Posterior vena cava (tissue), 2 donors: ENCODE data around the gene UBA5. TPM values are rescaled to one million over a fixed set of nuclear protein-coding genes. Genes with fewer than 3 reads are reported as not detected.
"Not testable (repeated sequence)": the region's sequence is repeated elsewhere in the genome, so short reads cannot be mapped to it uniquely, and the experiment has no call there.

Experiments used
- DNase-seq: peaks from one replicate; pipeline ENCODE4 v3.0.0-alpha.2; 2020; ENCODE audit warnings: low spot score
- intact Hi-C, 2 donors: fragments of 100-400 bp; cut with DNase I; formaldehyde crosslinking; loops; one replicate each; pipeline versions ENCODE4 v1.14.1 to v1.14.2; 2022 to 2023
- long read RNA-seq, 2 donors: library from polyadenylated mRNA; unstranded; transcript quantifications; one replicate each; pipeline ENCODE4 v2.0.0, GENCODE V29; 2020 to 2021
- total RNA-seq, 2 donors: library from RNA; stranded (reverse); fragmentation: NEBNext Ultra II Directional; extraction: Animal tissue kit (Norgen Biotek cat#: 25700); gene quantifications; one replicate each; pipeline ENCODE4 v1.2.1, GENCODE V29; 2021
- donor health status: DM: yes; HTN: yes; CAD: no.
- donor health status: DM: yes; HTN: yes; CAD: no.

UBA5 gene
- total RNA-seq: 10 to 100 TPM; 31.6 to 37.2 TPM
- long read RNA-seq, donor 1, transcript UBA5-202 (12 exons, 3,705 nt): major isoform, 19 of 22 reads
- long read RNA-seq, donor 1, partial matches to known transcripts: 2 of 22 reads
- long read RNA-seq, donor 1, other reads (novel, unspliced or antisense): 1 of 22 reads
- long read RNA-seq, donor 2, transcript UBA5-202 (12 exons, 3,705 nt): major isoform, 122 of 140 reads
- long read RNA-seq, donor 2, partial matches to known transcripts: 3 of 140 reads
- long read RNA-seq, donor 2, other reads (novel, unspliced or antisense): 15 of 140 reads

- DNase-seq: peak; percentile 91
- intact Hi-C loops: no loop called here
These were observed at the start of gene UBA5 for GRCh38 chr3:132660052-132660810. Gene UBA5, plus strand, starts transcription at chr3:132660329. Its CDS starts 209 bp downstream, at chr3:132660538.

GRCh38 chr3:132615301-132615700 is 44.8 kb upstream of the UBA5 start:
- DNase-seq, intact Hi-C loops: not testable (repeated sequence)

DNA sequence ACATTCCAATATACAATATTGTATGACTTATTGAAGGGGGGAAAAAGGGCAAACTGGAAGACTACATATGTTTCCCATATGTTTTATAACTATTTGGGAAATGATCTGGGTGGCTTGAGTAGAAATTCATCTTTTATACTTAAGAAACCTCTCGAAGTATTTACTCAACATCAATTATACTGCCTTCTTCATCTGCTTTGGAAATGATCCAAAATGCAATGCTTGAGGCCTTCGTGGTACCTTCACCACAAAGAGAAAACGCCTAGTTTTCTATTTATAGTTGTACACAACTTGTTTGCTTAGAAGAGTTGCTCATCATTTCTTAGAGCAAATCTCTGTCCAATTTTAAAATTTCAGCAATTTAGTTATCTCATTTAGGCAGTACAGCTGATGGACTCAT is 44.2 kb upstream of the UBA5 start:
- no peak for DNase-seq
- intact Hi-C loops: no loop called here

DNA sequence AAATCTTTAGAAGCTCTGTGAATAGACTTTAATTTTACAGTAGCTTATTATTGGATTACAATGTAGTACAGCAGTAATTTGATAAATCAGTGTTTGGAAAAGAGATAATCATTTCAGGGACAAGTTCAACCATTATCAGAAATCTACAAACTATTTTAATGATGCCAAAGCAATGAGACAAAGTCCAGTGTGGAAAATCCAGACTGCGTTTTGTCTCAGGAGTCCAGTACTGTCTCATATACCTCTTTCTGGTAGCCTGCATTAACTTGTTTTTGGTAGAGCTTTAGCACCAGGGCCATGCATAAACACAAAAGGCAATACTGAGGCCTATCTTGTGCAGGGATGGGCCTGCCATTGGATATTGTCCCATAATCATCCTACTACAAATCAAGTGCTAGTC is 43.3 kb upstream of the UBA5 start:
- DNase-seq: no peak
- intact Hi-C loops: no loop called here

- intact Hi-C loops: no loop called here
- no peak for DNase-seq
These were observed 38.0 kb upstream of the UBA5 start for GRCh38 chr3:132622148-132622547.

DNA sequence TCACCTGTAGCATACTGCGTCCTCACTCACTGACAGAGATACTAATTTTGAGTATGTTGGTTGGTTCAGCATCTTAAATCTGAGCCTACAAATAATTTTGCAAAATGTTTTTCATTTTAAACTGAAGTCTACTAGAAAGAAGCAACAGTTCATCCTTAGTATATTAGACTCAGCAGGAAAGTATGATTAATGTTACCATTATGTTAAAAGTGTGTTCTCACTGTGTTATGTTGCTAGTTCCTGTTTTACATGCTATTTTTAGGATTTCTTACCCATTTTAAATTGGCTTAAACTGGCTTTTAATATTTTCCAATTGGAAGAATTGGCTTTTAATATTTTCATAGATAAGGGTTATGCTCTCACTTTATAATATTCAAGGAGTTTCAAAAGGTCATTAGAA is 37.4 kb upstream of the UBA5 start:
- intact Hi-C loops: no loop called here
- no peak for DNase-seq

GRCh38 chr3:132623646-132624045 is 36.5 kb upstream of the UBA5 start:
- DNase-seq: no peak
- intact Hi-C loops: no loop called here

GRCh38 chr3:132624790-132625189 is 35.3 kb upstream of the UBA5 start:
- intact Hi-C loops: no loop called here
- no peak for DNase-seq

- intact Hi-C loops: no loop called here
- no peak for DNase-seq
These were observed 34.5 kb upstream of the UBA5 start for GRCh38 chr3:132625613-132626012.

GRCh38 chr3:132626955-132627354 is 33.2 kb upstream of the UBA5 start:
- intact Hi-C loops: no loop called here
- no peak for DNase-seq

DNA sequence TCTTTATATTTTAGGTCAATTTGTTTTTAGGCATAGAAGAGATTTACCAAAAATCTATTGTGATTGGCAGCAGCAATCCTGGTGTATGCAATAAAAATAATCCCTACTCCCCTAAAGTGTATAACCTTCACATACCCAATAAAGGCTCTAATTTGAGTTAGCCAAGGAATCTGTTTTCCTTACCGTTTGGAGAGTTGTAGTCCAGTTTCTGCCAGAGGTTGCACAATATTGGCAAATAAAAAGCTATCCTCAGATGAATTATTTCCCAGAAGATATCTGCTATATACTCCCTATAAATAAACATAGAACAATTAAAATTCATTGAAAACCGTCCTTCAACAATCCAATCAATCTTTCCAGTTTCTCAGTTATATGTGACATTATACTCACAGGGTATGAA is 32.0 kb upstream of the UBA5 start:
- no peak for DNase-seq
- intact Hi-C loops: no loop called here

DNA sequence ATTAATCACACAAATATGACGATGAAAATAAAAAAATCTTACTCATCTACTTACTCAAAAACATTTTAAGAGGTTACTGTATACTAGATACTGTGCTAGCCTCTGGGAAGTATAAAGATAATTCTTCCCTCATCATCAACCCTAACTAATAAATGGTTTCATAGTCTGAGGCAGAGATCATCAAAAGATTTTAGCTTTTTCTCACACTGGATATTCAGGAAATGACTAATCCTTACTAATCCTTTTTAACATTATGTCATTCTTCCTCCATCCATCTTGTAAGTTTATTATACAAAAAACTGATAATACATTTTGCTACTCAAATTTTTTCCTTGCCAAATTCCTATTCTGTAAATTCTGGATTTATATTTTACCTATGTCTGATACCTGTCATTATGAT is 30.2 kb upstream of the UBA5 start:
- no peak for DNase-seq
- intact Hi-C loops: no loop called here

- DNase-seq: no peak
- intact Hi-C loops: no loop called here
These were observed 29.5 kb upstream of the UBA5 start for GRCh38 chr3:132630612-132631011.

DNA sequence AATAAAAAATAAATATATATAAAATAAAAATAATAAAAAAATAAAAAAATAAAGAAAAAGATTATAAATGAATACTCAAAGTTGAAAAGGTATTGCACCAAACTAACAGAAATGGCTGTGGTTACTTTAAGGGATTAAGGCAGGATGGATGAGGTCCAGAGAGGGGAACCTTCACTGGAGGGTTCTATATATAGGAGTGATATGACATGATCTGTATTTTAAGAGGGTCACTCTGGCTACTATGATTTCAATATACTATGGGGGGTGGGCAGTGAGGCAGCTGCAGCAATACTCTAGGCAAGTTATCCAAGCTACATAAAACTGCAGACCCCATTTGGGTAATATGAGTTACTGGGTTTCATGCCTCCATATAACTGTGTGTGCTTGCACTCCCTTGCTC is 25.1 kb upstream of the UBA5 start:
- no peak for DNase-seq
- intact Hi-C loops: no loop called here

DNA sequence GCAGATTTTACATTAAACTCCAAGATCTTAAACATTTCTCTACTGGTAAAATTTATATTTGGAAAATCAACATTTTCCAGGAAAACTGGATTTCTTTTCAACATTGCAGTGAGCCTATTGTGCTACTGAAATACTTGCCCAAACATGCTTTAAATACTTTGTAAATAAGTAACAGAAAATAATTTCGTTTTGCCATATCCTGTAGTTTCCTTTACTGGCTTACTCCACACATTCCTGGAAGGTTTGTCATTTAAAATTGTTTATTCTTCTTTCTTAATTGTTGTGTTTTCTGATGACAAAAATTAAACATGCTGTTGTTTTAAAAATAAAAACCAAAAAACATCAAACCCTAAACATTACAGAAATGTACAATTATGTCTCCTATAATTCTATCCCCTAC is 22.5 kb upstream of the UBA5 start:
- DNase-seq: no peak
- intact Hi-C loops: no loop called here

DNA sequence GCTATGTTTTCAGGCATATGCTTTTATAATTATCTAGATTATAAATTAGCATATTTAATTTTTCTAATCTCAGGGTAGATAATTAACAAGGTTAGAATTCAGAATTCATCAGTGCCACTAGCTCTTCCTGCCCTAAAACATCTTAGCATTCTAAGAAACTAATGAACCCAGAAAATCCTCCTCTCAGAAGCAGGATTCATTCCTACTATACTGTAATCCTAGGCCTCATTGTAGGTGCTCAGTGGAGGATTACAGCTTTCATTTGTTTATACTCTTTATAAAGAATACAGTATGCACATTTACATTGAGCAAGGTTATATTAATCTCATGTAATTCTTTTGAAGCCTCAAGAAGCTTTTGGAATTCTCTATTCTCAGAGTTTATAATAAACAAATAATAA is 21.4 kb upstream of the UBA5 start:
- intact Hi-C loops: no loop called here
- no peak for DNase-seq

DNA sequence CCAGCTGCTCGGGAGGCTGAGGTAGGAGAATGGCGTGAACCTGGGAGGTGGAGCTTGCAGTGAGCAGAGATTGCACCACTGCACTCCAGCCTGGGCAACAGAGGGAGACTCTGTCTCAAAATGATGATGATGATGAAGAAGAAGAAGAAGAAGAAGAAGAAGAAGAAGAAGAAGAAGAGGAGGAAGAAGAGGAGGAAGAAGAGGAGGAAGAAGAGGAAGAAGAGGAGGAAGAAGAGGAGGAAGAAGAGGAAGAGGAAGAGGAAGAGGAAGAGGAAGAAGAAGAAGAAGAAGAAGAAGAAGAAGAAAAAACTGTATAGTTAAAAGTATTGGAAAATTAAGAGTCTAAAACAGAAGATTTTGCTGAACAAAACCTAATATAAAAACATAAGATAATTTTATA is 18.7 kb upstream of the UBA5 start:
- not testable (repeated sequence) for DNase-seq
- intact Hi-C loops: loop anchor here in 1 of 2 donors (2.0 kb wide), 1 partner anchor 107 kb away; no protein-coding TSS in a partner anchor

GRCh38 chr3:132641837-132642538 is 18.1 kb upstream of the UBA5 start:
- intact Hi-C loops: loop anchor here (2.0 kb wide), 2 partner anchors 105 to 107 kb away; no protein-coding TSS in a partner anchor
- no peak for DNase-seq

DNA sequence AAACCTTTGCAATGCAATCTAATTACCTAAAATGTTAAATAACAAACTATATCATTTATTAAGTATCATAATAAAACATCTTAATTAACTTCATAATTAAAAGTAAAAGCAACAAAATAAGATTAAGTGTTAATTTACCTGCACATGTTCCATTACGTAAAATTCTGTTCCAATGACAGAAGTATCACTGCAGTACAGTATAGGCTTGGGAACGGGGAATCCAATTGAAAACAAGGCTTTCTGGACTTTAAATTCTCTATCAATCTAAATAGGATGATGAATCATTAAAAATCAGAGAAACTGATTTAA is 17.6 kb upstream of the UBA5 start:
- intact Hi-C loops: loop anchor here in 1 of 2 donors (2.0 kb wide), 1 partner anchor 106 kb away; no protein-coding TSS in a partner anchor
- no peak for DNase-seq

GRCh38 chr3:132643366-132643765 is 16.8 kb upstream of the UBA5 start:
- intact Hi-C loops: loop anchor here in 1 of 2 donors (2.0 kb wide), 1 partner anchor 107 kb away; no protein-coding TSS in a partner anchor
- DNase-seq: no peak
